PC-3 (cell line): ENCODE data around the gene BABAM1. TPM values are rescaled to one million over a fixed set of nuclear protein-coding genes. Genes with fewer than 3 reads are reported as not detected.
"Not testable (repeated sequence)": the region's sequence is repeated elsewhere in the genome, so short reads cannot be mapped to it uniquely, and the experiment has no call there.

Experiments
- ATAC-seq: fragments of 200-7000 bp; cut with Tn5 transposase; 2 replicates; pipeline ENCODE4 v1.9.1; 2020; ENCODE audit warnings: mild to moderate bottlenecking, moderate library complexity
- BruUV-seq: library from RNA; stranded (reverse); fragments of 400-500 nt; replicated peaks from 2 replicates; lab custom pipeline; 2021; lab: Mats Ljungman, UMichigan
- CTCF ChIA-PET: fragments of 300-600 bp; sonication (Branson Sonifier 250); formaldehyde crosslinking; loops from one replicate; lab custom pipeline; 2022; ENCODE audit warnings: antibody characterized with exemption; lab: Charles Lee
- POLR2A ChIA-PET: fragments of 300-600 bp; sonication (Branson Sonifier 250); formaldehyde crosslinking; loops from one replicate; lab custom pipeline; 2022; ENCODE audit warnings: antibody characterized with exemption; ENCODE audit not compliant: unreplicated experiment; lab: Charles Lee
- DNase-seq: peaks from one replicate; pipeline ENCODE4 v3.0.0-alpha.2; 2015
- H2AFZ ChIP-seq: fragments of 300-600 bp; sonication (generic); 2 replicates; pipeline ENCODE4 v1.6.0; 2016; ENCODE audit warnings: antibody characterized with exemption, low read length
- H3F3A ChIP-seq: fragments of 300-600 bp; sonication (generic); one replicate; pipeline ENCODE4 v1.6.0; 2017; ENCODE audit warnings: antibody characterized with exemption, low read length, control low read depth, mild to moderate bottlenecking; ENCODE audit not compliant: unreplicated experiment
- H3K27ac ChIP-seq: fragments of 300-600 bp; sonication (generic); 2 replicates; pipeline ENCODE4 v1.5.1; 2016; ENCODE audit warnings: mild to moderate bottlenecking, low read length
- H3K27me3 ChIP-seq: fragments of 300-600 bp; sonication (generic); 2 replicates; pipeline ENCODE4 v1.6.1; 2016; ENCODE audit warnings: low read length, mixed read lengths
- H3K36me3 ChIP-seq: fragments of 300-600 bp; sonication (generic); 2 replicates; pipeline ENCODE4 v1.6.1; 2016; ENCODE audit warnings: low read depth, mixed run types, low read length, mixed read lengths
- H3K4me1 ChIP-seq: fragments of 300-600 bp; sonication (generic); 2 replicates; pipeline ENCODE4 v1.5.1; 2016; ENCODE audit warnings: low read length; ENCODE audit not compliant: insufficient read depth
- H3K4me2 ChIP-seq: fragments of 300-600 bp; sonication (generic); 2 replicates; pipeline ENCODE4 v1.6.0; 2016; ENCODE audit warnings: low read length
- H3K4me3 ChIP-seq: fragments of 300-600 bp; sonication (generic); 2 replicates; pipeline ENCODE4 v1.5.1; 2016; ENCODE audit warnings: mild to moderate bottlenecking, low read length, mixed read lengths
- H3K79me2 ChIP-seq: fragments of 300-600 bp; sonication (generic); 2 replicates; pipeline ENCODE4 v1.6.1; 2017; ENCODE audit warnings: low read length, mixed read lengths
- H3K9ac ChIP-seq: fragments of 300-600 bp; sonication (generic); 2 replicates; pipeline ENCODE4 v1.6.0; 2016; ENCODE audit warnings: mild to moderate bottlenecking, low read length
- H3K9me2 ChIP-seq: fragments of 300-600 bp; sonication (generic); replicated peaks from 2 replicates; pipeline ENCODE4 v1.6.1; 2016; ENCODE audit warnings: mixed run types, low read length, mixed read lengths
- H3K9me3 ChIP-seq: fragments of 300-600 bp; sonication (generic); 2 replicates; pipeline ENCODE4 v1.6.1; 2016; ENCODE audit warnings: low read length, mixed read lengths
- H4K20me1 ChIP-seq: fragments of 300-600 bp; sonication (generic); 2 replicates; pipeline ENCODE4 v1.6.1; 2016; ENCODE audit warnings: low read length, mixed read lengths
- CTCF ChIP-seq: fragments of 300-600 bp; sonication (generic); conservative IDR thresholded peaks from 2 replicates; pipeline ENCODE4 v1.5.1; 2017; ENCODE audit warnings: antibody characterized with exemption, low read depth, mild to moderate bottlenecking, low read length
- EZH2 ChIP-seq: fragments of 300-600 bp; sonication (generic); IDR thresholded peaks from one replicate; pipeline ENCODE4 v1.6.1; 2017; ENCODE audit warnings: antibody characterized with exemption, mild to moderate bottlenecking, low read length; ENCODE audit not compliant: unreplicated experiment
- EZH2phosphoT487 ChIP-seq: fragments of 300-600 bp; sonication (generic); IDR thresholded peaks from 2 replicates; pipeline ENCODE4 v1.6.1; 2018; ENCODE audit warnings: mild to moderate bottlenecking, antibody characterized with exemption, low read length, borderline replicate concordance
- intact Hi-C: fragments of 100-400 bp; cut with micrococcal nuclease; formaldehyde crosslinking; loops from 2 replicates; pipeline ENCODE4 v1.9.0; 2023
- total RNA-seq: library from RNA; depleted of rRNA; stranded (reverse); fragments of >200 nt; gene quantifications from 2 replicates; pipeline ENCODE4 v1.2.3, GENCODE V29; 2014

Gene BABAM1
- total RNA-seq, 1 experiment from 2014 or later = 196 TPM

GRCh38 chr19:17266026-17266425 lies 1.2 kb upstream of the BABAM1 start:
- ChIA-PET CTCF (no interaction called here), POLR2A (interaction anchor here (0.6 kb wide), 1 partner anchor 99 kb away, joined by 10 read pairs; no protein-coding TSS in a partner anchor)
- no peak for TF ChIP-seq EZH2phosphoT487
- TF ChIP-seq EZH2 = no peak
- TF ChIP-seq CTCF = no peak
- Histone ChIP-seq H3K79me2 (peaks cover 17% of the 10 kb centered on the region), H3F3A (no peaks in the 10 kb centered on the region), H2AFZ (no peak overlapping the region), H3K27me3 (no peaks in the 10 kb centered on the region), H3K4me1 (peaks cover 7% of the 10 kb centered on the region), H3K9me3 (no peaks in the 10 kb centered on the region), H4K20me1 (no peaks in the 10 kb centered on the region), H3K9me2 (no peaks in the 10 kb centered on the region), H3K4me3 (no peak overlapping the region), H3K4me2 (no peak overlapping the region), H3K27ac (no peak overlapping the region), H3K36me3 (peaks cover 6% of the 10 kb centered on the region), H3K9ac (no peak overlapping the region)
- BruUV-seq = no TSS peak
- DNase-seq = no peak
- ATAC-seq = no peak
- intact Hi-C loops = loop anchor here (2.0 kb wide), 1 partner anchor 43 kb away; the partner anchor contains the start of gene DDA1

- Histone ChIP-seq H3K27me3 (no peaks in the 10 kb centered on the region), H3K4me2 (no peak overlapping the region), H3K9me2 (no peaks in the 10 kb centered on the region), H3K4me1 (peaks cover 7% of the 10 kb centered on the region), H3K79me2 (peaks cover 17% of the 10 kb centered on the region), H3K9me3 (no peaks in the 10 kb centered on the region), H4K20me1 (no peaks in the 10 kb centered on the region), H2AFZ (peak overlapping the region; percentile 44), H3K36me3 (peaks cover 9% of the 10 kb centered on the region), H3K27ac (no peak overlapping the region), H3K9ac (no peak overlapping the region), H3F3A (no peaks in the 10 kb centered on the region), H3K4me3 (no peak overlapping the region)
- no TSS peak for BruUV-seq
- intact Hi-C loops = loop anchor here (2.0 kb wide), 1 partner anchor 42 kb away; the partner anchor contains the start of gene DDA1
- TF ChIP-seq CTCF (no peak), EZH2 (no peak), EZH2phosphoT487 (no peak)
- POLR2A ChIA-PET = interaction anchor here (0.5 to 1.2 kb wide), 7 partner anchors 12 to 153 kb away, joined by 3 to 10 read pairs (median 5); partner anchors contain the start of genes MVB12A and USE1
- no peak for DNase-seq
- no peak for ATAC-seq
- CTCF ChIA-PET = interaction anchor here (0.8 to 1.1 kb wide), 3 partner anchors 16 to 64 kb away, joined by 3 to 6 read pairs (median 3); partner anchors contain the start of genes ANKLE1 and MRPL34
Measured at GRCh38 chr19:17266589-17266974, 661 bp upstream of the BABAM1 start.

GRCh38 chr19:17268754-17269153 lies 1.5 kb downstream of the BABAM1 start:
- Histone ChIP-seq H3K27ac (no peak overlapping the region), H3K4me2 (peak overlapping the region; percentile 99), H3K79me2 (peaks cover 17% of the 10 kb centered on the region), H3K9ac (no peak overlapping the region), H3K9me3 (no peaks in the 10 kb centered on the region), H3K36me3 (peaks cover 16% of the 10 kb centered on the region), H3K4me3 (peak overlapping the region; percentile 97; the same call in 1 of the 2 replicates), H3F3A (no peaks in the 10 kb centered on the region), H4K20me1 (no peaks in the 10 kb centered on the region), H2AFZ (no peak overlapping the region), H3K9me2 (no peaks in the 10 kb centered on the region), H3K4me1 (peaks cover 7% of the 10 kb centered on the region), H3K27me3 (no peaks in the 10 kb centered on the region)
- no peak for DNase-seq
- ATAC-seq = no peak
- CTCF ChIA-PET = no interaction called here
- intact Hi-C loops = no loop called here
- POLR2A ChIA-PET = no interaction called here
- BruUV-seq = no TSS peak
- TF ChIP-seq EZH2phosphoT487 = no peak
- TF ChIP-seq CTCF = no peak
- TF ChIP-seq EZH2 = no peak

- H3K27ac ChIP-seq, H3K27me3 ChIP-seq, H3F3A ChIP-seq, H3K9ac ChIP-seq, H2AFZ ChIP-seq, ATAC-seq, H3K4me3 ChIP-seq, H3K4me1 ChIP-seq, intact Hi-C loops, H3K79me2 ChIP-seq, H3K9me2 ChIP-seq, H3K4me2 ChIP-seq, DNase-seq, BruUV-seq, CTCF ChIA-PET, POLR2A ChIA-PET, H3K9me3 ChIP-seq, H4K20me1 ChIP-seq: not testable (repeated sequence)
- peaks cover 40% of the 10 kb centered on the region for H3K36me3 ChIP-seq
Measured at GRCh38 chr19:17274892-17275291, 7.6 kb downstream of the BABAM1 start.
